ENCODE results near the gene IMPDH2.

The IMPDH2 gene

DNA sequence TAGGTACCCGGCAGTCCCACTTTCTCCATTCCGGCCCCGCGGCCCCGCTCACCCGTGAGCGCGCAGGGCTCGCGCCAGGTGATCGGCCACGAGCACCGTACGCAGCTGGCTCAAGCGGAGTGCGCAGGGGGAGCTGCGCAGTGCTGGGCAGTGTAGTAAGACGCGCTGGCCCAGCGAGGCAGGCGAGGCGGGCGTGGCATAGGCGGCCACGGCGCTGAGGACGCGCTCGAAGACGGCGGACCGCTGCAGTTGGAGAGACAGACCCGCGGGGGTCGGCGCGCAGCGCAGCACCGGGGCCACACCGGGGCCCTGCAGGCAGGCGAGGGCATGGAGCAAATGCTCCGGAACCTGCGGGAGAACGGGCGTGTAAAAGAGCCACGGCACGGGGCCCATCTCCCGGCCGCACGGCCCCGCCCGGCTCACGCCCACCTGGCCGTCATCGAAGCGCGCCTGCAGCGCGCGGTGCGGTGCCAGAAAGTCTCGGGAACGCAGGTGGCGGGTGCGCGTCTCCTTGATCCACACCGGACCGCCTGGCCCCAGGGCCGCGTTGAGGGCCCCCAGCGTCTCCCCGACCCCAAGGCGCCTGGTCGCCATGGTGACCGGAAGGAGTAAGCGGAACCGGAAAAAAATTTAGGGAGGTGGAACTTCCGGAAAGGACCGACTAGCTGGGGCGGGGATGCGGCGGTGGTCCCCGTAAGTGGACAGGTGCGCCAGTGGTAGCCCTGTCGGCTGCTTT lies 11.1 kb downstream of the IMPDH2 start, which contains the start of gene DALRD3 (continued):
- TF ChIP-seq ZNF433 (tag by site-specific recombination; IDR thresholded peaks at IDR 0.05; ENCODE audit: low read depth) (no peak), ZBTB6 (tag by site-specific recombination; IDR thresholded peaks at IDR 0.05) (peak; percentile 35; the same call in 1 of the 2 replicates), ZNF114 (tag by site-specific recombination; IDR thresholded peaks at IDR 0.05) (no peak), ZFP37 (tag by site-specific recombination; IDR thresholded peaks at IDR 0.05) (no peak), KLF10 (tag by site-specific recombination; IDR thresholded peaks at IDR 0.05) (peak; percentile 95), ZXDB (tag by site-specific recombination; IDR thresholded peaks at IDR 0.05) (no peak; the same call in none of the 2 replicates), ZNF596 (tag by site-specific recombination; IDR thresholded peaks at IDR 0.05) (no peak), PATZ1 (tag by site-specific recombination; IDR thresholded peaks at IDR 0.05) (peak; percentile 95), ZNF707 (tag by site-specific recombination; IDR thresholded peaks at IDR 0.05) (no peak), ZNF792 (tag by site-specific recombination; IDR thresholded peaks at IDR 0.05) (no peak), ZNF26 (tag by site-specific recombination; IDR thresholded peaks at IDR 0.05) (no peak), KLF17 (tag by site-specific recombination; IDR thresholded peaks at IDR 0.05) (no peak; the same call in 1 of the 2 replicates), ZSCAN30 (tag by site-specific recombination; IDR thresholded peaks at IDR 0.05) (0 out of 2 replicates have a peak, but pooled peaks have one; percentile 21), ZNF830 (tag by site-specific recombination; IDR thresholded peaks at IDR 0.05; ENCODE audit: low read depth) (no peak), ZNF132 (tag by site-specific recombination; IDR thresholded peaks at IDR 0.05; ENCODE audit: borderline replicate concordance) (no peak), ZNF221 (tag by site-specific recombination; IDR thresholded peaks at IDR 0.05; ENCODE audit: borderline replicate concordance) (no peak), ZNF146 (tag by site-specific recombination; IDR thresholded peaks at IDR 0.05) (0 out of 2 replicates have a peak, but pooled peaks have one; percentile 15), ZNF785 (tag by site-specific recombination; IDR thresholded peaks at IDR 0.05) (no peak), ZNF404 (tag by site-specific recombination; IDR thresholded peaks at IDR 0.05) (no peak), ZNF704 (tag by site-specific recombination; IDR thresholded peaks at IDR 0.05) (no peak), ZNF2 (tag by site-specific recombination; IDR thresholded peaks at IDR 0.05) (no peak; the same call in 1 of the 2 replicates), ZNF391 (tag by site-specific recombination; IDR thresholded peaks at IDR 0.05; ENCODE audit: borderline replicate concordance, low read depth) (peak; percentile 56; the same call in 1 of the 2 replicates), ZNF202 (tag by site-specific recombination; IDR thresholded peaks at IDR 0.05; ENCODE audit: borderline replicate concordance) (no peak), ZBTB48 (tag by site-specific recombination; IDR thresholded peaks at IDR 0.05) (0 out of 2 replicates have a peak, but pooled peaks have one; percentile 25), KLF16 (tag by site-specific recombination; IDR thresholded peaks at IDR 0.05) (peak; percentile 90), ZNF514 (tag by site-specific recombination; IDR thresholded peaks at IDR 0.05) (no peak), ZNF777 (tag by site-specific recombination; IDR thresholded peaks at IDR 0.05; ENCODE audit: borderline replicate concordance) (peak; percentile 14; the same call in 1 of the 2 replicates), WT1 (tag by site-specific recombination; IDR thresholded peaks at IDR 0.05) (no peak; the same call in 1 of the 2 replicates)
- TF ChIP-seq, protein P1, sequence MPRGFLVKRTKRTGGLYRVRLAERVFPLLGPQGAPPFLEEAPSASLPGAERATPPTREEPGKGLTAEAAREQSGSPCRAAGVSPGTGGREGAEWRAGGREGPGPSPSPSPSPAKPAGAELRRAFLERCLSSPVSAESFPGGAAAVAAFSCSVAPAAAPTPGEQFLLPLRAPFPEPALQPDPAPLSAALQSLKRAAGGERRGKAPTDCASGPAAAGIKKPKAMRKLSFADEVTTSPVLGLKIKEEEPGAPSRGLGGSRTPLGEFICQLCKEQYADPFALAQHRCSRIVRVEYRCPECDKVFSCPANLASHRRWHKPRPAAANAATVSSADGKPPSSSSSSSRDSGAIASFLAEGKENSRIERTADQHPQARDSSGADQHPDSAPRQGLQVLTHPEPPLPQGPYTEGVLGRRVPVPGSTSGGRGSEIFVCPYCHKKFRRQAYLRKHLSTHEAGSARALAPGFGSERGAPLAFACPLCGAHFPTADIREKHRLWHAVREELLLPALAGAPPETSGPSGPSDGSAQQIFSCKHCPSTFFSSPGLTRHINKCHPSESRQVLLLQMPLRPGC (tag by site-specific recombination; IDR thresholded peaks at IDR 0.05) = no peak
- TF ChIP-seq, protein P2, sequence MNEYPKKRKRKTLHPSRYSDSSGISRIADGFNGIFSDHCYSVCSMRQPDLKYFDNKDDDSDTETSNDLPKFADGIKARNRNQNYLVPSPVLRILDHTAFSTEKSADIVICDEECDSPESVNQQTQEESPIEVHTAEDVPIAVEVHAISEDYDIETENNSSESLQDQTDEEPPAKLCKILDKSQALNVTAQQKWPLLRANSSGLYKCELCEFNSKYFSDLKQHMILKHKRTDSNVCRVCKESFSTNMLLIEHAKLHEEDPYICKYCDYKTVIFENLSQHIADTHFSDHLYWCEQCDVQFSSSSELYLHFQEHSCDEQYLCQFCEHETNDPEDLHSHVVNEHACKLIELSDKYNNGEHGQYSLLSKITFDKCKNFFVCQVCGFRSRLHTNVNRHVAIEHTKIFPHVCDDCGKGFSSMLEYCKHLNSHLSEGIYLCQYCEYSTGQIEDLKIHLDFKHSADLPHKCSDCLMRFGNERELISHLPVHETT (tag by site-specific recombination; IDR thresholded peaks at IDR 0.05) = no peak

All from HEK293 (cell line).